DMS 273 (cell line): ENCODE data around the gene FLT4.

Experiments used
- DNase-seq: peaks from one replicate; lab custom pipeline; 2025; ENCODE audit not compliant: unreplicated experiment; lab: John Stamatoyannopoulos, UW

FLT4 gene

DNA sequence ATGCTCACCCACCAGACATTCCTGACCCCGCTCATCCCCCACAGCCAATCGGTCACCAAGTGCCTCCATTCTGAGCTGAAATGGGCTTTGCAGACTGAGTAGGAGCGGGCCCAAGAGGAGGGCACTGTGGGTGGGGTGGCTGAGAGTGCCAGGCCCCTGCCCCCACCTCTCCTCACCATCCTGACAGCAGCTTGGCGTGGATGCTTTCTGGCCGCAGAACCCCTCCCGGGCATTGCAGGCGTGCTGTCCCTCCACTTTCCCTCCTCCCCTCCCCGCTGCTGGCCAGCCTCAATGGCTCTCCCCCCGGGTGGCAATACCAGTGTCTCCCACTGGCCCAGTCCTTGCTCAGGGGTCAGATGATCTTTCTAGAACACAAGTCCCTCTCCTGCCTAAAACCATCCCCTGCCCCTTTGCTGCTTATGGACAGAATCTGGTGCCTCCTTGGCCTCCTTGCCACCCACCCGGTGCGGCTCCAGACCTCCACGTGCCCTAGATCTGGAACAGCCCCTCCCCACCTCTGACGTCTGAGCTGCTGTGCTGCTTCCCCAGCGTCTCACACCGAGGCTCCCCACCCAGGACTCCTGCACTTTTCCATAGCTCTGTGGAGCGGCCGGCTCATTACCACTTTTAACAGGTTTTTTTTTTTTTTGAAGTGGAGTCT lies 6.1 kb downstream of the FLT4 start:
- no peak for DNase-seq

DNA sequence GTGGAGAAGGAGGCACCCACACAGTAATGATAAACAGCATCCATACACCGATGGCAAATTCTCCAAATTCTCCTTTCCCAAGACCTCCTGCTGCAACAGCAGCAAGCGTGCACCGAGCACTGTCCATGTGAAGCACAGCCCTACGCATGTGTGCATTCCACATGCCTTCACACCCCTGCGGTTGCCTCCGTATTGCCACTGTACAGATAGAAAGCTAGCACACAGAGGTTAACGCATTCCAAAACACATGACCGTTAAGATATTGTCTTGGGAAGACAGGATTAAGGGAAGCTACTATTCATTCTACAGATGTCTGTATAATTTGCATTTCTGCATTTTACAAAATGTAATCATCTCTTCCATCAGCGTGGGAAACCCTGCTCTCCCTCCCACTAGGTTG lies 6.6 kb downstream of the FLT4 start:
- DNase-seq = no peak

DNA sequence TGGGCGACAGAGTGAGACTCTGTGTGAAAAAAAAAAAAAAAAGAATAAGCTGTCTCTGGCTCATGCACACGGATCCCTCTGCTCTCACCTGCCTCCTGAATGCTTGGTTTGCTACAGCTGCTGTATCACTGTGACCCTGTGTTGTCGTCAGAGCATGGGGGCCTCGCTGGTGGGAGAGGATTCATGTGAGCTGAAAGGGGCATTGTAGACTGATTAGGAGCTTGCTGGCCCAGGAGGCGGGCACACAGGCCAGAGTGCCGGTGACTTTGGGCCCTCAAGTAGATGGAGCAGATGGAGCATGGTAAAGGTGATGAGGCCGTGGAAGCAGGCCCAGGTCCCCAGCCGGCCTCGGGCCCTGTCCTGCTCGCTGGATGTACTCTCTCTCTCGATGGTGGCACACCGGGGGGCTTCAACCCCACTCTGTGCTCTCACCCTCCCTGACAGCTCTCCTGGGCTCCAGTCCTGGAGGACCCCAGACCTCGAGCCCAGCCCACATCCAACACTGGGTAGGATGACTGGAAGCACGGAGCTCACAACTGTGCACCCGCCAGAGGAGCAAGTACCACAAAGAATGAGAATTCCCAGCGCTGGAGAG lies 7.1 kb downstream of the FLT4 start:
- DNase-seq = no peak

DNA sequence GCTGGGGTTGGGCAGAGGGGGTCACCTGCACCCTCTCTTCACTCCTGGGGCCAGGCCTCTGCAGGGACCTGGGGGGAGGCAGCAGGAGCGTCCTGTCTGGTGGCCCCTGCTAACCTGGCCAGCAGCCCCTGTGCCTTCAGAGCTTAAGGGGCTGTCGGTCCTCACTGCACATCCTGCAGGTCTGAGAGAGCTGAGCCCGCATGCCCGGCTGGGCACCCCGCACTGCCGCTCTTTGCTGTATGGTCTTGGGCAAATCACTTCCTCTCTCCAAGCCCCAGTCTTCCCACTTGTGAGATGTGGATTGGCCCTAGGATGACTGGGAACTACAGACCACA lies 7.9 kb downstream of the FLT4 start:
- DNase-seq = no peak

DNA sequence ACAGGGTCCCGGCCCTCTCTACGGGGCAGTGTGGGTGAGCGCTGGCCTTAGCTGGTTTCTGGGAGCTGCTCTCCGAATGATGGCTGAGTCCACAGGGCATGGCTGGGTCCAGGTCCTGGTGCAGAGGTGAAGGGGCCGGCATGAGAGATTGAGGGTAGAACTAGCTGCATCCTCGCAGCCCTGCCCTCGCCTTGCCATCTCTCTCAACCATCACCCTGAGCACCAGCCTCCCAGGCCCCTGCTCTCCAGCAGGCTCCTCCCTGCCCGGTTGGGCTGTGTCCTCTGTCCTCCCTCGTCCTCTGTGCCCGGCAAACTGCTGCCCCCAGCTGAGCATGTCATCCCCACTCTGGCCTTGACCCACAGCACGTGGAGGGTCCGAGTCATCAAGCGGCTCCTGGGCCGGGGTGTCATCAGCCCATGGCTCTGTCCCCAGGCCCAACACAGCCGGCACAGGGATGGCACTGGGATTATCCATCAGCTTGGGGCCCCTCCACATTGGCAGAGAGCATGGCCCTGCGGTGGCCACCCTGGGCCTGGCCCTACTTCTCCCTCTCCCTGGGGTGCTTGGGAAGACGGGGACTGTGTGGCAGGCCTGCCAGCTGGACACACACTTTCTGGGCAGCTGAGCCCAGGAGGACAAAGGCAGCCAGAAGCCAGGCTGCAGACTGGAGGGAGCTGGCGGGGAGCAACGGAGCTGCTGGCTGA lies 8.4 kb downstream of the FLT4 start:
- no peak for DNase-seq

DNA sequence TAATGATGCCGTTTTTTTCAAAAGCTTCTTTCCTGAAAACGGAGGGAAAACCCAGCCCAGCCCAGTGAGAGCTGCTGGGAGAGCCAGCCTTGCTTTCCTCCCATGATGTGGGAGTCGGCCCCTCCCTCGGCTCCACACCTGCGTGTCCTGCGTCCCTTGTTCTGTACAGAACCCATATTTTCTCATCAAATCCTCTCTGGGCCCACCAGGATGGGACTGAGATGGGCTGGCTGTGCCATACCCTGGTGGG lies 8.9 kb downstream of the FLT4 start:
- DNase-seq = no peak

DNA sequence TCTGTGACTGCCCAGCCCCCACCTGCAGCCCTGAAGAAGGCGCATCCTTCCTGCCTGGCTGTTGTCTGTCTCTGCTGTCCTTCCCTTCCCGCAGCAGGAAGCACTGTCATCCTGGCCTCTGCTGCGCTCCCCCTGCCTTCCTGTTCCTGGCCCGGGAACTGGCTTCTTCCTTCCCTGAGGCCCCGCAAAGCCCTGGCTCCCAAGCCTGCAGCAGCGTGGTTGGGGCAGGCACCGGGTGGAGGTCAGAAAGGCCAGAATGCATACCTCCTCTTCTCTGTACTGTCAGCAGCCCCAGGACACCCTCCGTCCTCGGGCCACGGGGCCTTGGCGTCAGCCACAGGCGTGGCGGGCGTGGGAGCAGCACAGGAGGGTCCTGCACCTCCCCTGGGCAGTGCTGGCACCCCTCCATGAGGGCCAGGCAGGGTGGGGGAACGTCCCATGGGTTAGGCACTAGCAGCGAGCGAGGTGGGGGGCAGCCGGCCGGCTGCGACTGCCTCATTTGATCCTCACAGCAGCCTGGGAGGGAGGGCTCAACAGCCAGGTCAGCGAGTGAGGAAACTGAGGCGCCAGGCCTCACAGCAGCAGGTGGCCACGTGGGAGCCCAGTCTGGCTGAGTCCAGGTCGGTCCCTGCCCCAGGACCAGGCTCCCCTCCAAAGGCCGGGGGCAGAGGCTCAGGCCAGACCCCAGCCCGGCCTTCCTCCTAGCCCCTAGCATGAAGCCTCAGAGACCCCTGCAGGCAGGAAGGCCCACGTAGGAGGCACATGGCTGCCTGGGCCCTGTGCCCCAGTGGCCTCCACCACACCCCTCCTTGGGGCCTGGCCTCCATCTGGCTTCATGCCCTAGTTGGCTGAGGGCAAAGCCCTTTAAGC lies 9.4 kb downstream of the FLT4 start:
- no peak for DNase-seq

DNA sequence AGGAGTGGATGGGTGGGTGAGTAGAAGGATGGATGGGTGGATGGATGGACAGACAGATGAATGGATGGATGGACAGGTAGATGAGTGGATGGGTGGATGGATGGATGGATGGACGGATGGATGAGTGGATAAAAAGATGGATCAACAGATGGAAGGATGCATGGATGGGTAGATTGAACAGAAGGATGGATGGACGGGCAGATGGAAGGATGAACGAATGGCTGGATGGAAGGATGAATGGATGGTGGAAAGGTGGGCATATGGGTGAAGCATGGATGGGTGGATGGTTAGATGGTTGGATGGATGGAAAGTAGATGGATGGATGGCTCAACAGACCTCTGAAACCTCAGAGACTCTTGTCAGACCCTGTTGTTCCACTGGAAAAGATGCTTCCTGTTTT lies 10.1 kb downstream of the FLT4 start:
- no peak for DNase-seq

DNA sequence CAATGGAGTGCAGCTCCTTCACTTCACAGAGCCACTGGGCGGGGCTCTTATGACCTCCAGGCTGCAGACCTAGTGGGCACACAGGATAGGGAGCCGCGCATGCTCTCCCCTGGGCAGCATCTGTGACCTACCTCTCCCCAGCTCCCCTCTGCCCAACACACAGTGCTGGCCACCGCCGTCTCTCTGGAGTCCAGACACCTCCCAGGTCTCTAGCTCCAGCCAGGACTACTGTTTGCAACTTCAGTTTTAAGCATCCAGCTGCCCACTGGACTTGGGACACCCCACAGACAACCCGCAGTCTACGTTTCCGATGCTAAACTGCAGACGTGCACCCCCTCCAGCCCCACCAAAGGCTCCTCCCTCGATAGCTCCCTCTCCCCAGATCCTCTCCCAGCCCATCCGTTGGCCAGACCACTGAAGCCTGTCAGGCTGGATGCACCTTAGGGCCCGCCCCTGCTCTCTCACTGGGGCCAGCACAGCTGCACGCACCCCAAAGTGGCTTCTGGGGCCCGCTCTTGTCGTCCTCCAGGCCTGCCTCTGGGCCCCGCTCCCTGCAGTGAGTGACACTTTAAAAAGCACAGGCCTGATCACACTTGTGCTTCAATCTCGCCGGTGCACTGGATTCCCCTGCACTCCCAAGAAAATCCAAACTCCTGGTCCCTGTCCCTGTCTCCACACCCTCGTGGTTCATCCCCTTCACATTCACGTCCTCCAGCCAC lies 11.3 kb downstream of the FLT4 start:
- no peak for DNase-seq

DNA sequence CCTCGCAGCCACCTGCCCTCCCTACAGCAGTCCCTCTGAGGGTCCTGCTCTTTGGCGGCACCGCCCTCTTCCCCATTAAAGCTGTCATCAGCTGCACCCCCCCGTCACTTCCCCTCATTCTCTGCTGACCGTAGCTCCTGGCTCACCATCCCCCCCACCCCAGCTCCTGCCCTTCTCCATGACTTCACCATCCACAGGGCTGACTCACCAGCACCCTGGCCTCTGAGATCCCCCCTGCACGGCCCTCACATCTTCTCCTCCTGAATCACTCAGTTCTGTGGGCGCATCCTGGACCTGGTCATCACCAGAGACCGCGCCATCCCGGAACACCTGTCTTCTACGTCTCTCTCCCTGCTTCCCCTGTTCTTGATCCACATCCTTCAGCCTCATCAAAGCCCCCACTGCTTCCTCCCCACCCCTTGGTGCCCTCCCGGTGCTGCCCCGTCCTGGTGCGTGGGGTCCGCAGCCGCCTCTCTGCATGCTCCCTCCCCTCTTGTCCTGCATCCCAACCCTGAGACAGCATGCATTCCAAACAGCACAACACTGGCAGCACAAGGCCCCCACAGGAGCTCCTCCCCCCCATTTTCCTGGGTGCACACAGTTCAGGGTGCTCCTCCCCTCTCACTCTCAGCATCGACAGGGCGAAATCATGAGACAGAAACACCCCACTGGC lies 12.9 kb downstream of the FLT4 start:
- DNase-seq = no peak

DNA sequence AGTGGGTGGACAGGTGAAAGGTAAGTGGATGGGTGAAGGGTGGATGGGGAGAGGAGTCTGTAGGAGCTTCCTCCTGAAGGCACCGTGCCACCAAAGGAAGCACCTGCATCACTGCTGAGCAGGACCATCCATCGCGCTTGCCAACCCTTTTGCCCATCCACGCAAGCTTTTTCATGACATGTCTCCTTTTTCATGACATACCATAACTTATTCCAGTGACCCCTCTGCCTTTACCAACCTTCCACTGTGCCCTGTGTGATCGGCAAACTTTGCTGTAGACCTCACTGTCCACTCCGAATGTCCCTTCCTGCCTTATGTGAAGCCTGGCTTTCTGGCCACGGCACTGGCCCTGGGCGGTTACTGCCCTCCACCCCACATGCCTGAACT lies 13.4 kb downstream of the FLT4 start:
- DNase-seq = no peak

DNA sequence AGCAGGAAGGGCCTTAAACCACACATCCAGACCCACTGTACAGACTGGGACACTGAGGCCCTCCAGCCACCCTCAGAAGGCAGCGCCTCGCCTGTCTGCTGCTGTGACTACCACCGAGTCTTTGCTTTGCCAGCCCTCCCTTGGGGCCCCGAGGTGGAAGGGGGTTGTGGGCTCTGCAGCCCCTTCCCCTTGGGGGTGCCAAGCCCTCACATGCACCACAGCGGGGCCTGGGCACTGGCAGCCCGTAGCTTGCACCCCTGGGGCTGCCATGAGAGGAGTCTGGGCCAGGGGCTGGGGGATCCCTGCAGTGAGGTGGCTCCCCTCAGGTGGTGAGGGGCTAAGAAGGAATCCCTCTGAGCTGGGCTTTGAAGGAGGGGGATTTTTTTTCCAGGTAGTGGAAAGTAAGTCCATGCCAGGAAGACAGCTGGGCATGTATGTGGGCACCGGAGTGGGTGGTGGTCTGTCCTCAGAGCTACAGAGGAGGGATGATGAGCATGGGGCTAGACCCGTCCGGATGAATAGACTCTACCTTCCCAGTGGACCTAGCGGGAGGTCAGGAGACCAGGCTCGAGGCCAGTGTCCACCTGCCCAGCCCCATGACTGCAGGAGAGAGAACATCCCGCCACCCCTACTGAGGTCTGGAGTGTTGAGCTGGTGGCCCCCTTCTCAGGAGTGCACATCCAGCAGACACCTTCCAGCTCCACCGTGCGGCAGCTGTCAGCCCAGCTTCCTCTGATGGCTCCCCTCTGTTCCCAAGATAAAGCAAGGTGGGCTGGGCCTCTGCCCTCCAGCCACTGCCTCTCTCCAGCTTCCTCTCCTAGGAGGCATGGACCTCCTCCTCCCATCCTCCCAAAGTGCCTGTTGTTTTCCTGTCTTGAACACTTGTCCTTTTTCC lies 15.9 kb downstream of the FLT4 start:
- no peak for DNase-seq

DNA sequence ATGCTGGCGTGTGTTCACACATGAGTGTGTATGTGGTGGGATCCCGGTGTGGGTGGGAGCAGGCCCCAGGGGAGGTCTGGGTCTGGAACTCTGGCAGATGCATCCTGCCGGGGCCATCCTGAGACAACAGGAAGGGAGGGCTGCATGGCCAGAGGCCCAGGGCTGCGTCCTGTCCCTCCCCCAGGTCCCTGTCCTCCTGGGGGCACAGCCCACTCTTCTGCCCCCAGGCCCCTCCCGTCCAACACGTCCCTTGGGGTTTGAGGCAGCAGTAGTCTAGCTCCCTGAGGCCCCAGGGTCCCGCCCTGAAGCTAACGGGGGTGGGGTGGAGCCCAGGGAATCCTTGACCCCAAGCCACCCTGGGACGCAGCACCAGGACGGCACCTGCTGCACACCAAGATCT lies 16.6 kb downstream of the FLT4 start:
- DNase-seq = no peak

DNA sequence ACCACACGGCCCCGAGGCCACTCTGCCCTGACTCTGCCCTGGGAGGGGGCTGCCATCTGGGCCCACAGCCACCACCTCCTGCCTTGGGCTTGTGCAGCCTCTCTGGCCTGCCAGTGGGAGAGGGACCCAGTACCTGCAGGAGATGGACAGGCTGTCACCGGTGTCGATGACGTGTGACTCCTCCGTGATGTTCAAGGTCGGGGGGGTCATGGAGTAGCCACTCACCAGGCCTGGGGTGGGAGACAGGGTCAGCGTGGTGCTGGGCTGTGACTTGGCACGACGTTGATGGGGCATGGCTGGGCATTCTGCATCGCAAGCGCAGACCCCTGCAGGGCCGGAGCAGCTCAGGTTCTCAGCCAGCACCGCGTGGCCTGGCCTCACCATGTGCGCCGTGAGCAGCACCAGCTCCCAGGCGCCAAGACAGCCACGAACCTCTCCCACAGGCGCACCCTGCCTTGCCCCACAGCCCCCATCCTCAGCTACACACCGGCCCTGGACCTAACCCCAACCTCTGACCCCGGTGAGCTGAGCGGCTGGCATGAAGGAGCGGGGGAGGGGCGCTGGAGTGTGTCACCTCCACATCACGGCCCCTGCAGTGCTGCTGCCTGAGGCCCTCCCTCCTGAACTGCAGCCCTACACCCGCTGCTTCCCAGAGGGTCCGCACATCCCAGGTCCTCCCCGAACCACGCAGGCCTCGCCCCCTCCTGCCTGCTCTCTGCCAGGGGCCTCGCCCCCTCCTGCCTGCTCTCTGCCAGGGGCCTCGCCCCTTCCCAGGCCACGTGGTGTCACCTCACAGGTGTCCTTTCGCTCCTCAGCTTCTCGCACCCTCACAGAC lies 17.6 kb downstream of the FLT4 start:
- no peak for DNase-seq

DNA sequence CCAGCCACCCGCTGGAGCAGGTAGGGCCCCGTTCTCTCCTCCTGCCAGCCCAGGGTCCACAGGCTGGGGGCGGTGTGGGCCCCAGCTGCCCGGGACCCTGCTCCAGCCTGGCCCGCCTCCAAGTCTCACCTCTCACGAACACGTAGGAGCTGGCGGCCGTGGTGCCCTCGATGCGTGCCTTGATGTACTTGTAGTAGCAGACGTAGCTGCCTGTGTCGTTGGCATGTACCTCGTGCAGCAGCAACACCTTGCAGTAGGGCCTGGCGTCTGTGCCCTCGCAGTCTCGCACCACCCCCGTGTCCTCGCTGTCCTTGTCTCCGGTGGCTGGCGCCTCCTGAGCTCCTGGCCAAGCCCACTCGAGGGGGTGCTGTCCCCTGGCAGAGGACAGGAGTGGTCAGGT lies 19.0 kb downstream of the FLT4 start:
- no peak for DNase-seq

DNA sequence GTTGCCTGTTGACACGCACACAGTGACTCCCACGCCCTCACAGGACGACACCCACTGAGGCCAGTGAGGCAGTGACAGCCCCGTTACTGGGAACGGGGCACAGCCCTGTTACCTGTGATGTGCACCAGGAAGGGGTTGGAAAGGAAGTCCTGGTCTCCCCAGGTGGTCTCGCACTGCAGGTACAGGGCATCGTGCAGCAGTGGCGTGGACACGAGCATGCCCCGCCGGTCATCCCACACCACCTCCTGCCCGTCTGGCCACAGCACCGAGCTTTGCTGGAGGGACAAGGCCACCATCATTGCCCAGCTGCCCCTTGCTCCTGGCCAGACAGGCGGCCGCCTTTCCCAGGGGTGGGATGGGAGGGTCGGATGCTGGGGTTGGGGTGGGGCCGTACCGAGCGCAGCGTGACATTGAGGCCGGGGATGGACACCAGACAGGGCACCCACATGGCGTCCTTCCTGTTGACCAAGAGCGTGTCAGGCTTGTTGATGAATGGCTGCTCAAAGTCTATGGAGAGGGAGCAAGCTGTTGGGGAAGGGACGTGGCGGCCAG lies 19.5 kb downstream of the FLT4 start:
- no peak for DNase-seq

DNA sequence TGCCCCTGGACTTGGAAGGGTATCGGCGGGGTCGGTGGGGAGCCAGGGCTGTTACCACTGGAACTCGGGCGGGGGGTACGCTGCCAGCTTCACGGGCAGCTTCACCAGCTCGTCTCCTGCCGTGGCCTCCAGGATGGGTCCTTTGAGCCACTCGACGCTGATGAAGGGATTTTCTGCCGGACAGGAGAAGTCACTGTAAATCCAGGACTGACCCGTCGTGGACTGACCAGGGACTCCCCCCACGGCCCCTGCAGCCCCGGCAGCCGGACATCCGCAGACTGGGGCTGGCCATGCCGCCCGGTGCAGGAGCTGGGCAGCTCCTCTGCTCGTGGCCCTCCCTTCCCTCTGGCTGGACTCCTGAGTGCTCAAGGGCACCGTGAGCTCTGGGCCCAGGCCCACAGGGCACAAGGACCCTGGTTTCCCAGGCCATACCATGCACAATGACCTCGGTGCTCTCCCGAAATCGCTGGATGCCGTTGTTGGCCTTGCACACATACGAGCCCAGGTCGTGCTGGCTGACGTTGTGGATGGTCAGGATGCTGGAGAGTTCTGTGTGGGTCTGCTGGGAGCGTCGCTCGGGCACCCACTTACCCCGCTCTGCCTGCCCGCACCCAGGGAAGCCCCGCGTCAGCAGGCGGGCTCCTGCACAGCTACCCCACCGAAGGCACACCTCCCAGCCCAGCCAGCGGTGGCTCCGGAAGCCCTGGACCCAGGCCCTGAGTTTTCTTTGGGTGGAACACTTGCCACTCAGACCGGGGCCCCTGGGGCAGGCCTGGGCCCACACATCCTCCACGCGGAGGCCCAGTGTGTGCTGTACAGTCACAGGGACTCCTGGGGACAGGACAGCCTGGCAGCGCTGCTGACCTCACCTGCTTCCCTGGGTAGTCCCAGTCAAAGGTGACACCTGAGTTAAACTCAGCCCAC lies 20.3 kb downstream of the FLT4 start:
- DNase-seq = no peak

DNA sequence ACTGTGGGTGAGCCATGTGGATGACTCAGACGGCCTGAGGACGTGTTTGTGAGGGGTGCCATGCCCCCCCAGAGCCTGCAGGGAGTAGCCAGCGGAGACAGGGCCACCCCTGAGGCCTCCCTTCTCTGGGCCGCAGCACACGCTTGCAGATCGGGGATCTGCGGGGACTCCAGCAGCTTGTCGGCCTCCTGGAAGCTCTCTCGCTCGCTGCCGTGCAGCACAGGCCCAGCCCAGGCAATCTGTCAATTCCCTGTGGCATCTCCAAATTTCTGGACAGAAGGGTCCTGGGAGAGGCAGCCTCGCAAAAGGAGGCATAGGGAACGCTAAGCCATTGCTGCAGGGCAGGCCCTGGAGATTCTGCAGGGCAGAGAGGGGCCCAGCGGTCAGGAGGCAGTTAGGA lies 21.2 kb downstream of the FLT4 start:
- DNase-seq = no peak
